Gastroesophageal sphincter (tissue), 4 donors: ENCODE data around the gene AHRR. TPM values are rescaled to one million over a fixed set of nuclear protein-coding genes. Genes with fewer than 3 reads are reported as not detected.

Experiments
- ATAC-seq: fragments of 150-250 bp; one replicate; pipeline ENCODE4 v1.9.1; 2016; ENCODE audit warnings: mild to moderate bottlenecking, moderate library complexity
- H3K27ac ChIP-seq, 4 donors: fragments of 200-600 bp; sonication (generic) in 3 of 4; 1 replicate in 3 of 4; 2 replicates in 1 of 4; pipeline ENCODE4 v1.5.1; 2016 to 2019
- H3K27me3 ChIP-seq: fragments of 200-600 bp; sonication (generic); one replicate; pipeline ENCODE4 v1.5.1; 2019
- H3K36me3 ChIP-seq, 2 donors: fragments of 200-600 bp; sonication (generic); one replicate each; pipeline ENCODE4 v1.5.1; 2019; ENCODE audit warnings: control low read depth in 1 of 2
- H3K4me1 ChIP-seq, 3 donors: fragments of 200-600 bp; sonication (generic); 1 replicate in 2 of 3; 2 replicates in 1 of 3; pipeline ENCODE4 v1.5.1; 2016 to 2019; ENCODE audit warnings: control low read depth in 2 of 3
- H3K4me3 ChIP-seq, 2 donors: fragments of 200-600 bp; sonication (generic); one replicate each; pipeline ENCODE4 v1.5.1; 2019; ENCODE audit warnings: mild to moderate bottlenecking in 1 of 2, moderate library complexity in 1 of 2
- H3K9me3 ChIP-seq, 3 donors: fragments of 200-600 bp; sonication (generic); one replicate each; pipeline ENCODE4 v1.5.1; 2017 to 2019; ENCODE audit warnings: control low read depth in 2 of 3
- CTCF ChIP-seq, 4 experiments: fragments of 200-600 bp in 2 of 4; fragments of 450-650 bp in 2 of 4; sonication (generic) in 1 of 4; IDR thresholded peaks; one replicate each; pipeline ENCODE4 v1.5.1; 2017 to 2019; ENCODE audit warnings: antibody characterized with exemption in 4 of 4, mild to moderate bottlenecking in 2 of 4, moderate library complexity in 2 of 4
- EP300 ChIP-seq: sonication (generic); formaldehyde crosslinking; IDR thresholded peaks from one replicate; pipeline ENCODE4 v1.6.1; 2017; ENCODE audit warnings: antibody characterized with exemption, mild to moderate bottlenecking
- POLR2A ChIP-seq, 2 donors: fragments of 450-650 bp; IDR thresholded peaks; one replicate each; pipeline ENCODE4 v1.6.1; 2017; ENCODE audit warnings: antibody characterized with exemption in 2 of 2, mild to moderate bottlenecking in 2 of 2, moderate library complexity in 1 of 2
- POLR2AphosphoS5 ChIP-seq: sonication (generic); formaldehyde crosslinking; IDR thresholded peaks from one replicate; pipeline ENCODE4 v1.6.1; 2017; ENCODE audit warnings: antibody characterized with exemption
- WGBS, 2 donors: methylation state at CpG; one replicate each; pipeline ENCODE4 v1.1.5; 2018; ENCODE audit warnings: low coverage in 1 of 2; 5-methylcytosine and 5-hydroxymethylcytosine counted together
- total RNA-seq, 4 donors: library from RNA; depleted of rRNA; stranded (reverse); fragments of >200 nt; gene quantifications; one replicate each; pipeline ENCODE4 v1.1.0, GENCODE V29; 2016

AHRR gene
- total RNA-seq, 4 donors from 2014 or later: 0.15 to 1.7 (median 0.45) TPM

GRCh38 chr5:482021-482420 lies 160.5 kb downstream of the AHRR start:
- TF ChIP-seq CTCF (IDR thresholded peaks at IDR 0.05): no peak
- no peak for TF ChIP-seq POLR2AphosphoS5
- no peak for TF ChIP-seq POLR2A (IDR thresholded peaks at IDR 0.05)
- no peak for TF ChIP-seq EP300
- H3K27me3 ChIP-seq: peaks cover 94% of the 10 kb centered on the region

DNA sequence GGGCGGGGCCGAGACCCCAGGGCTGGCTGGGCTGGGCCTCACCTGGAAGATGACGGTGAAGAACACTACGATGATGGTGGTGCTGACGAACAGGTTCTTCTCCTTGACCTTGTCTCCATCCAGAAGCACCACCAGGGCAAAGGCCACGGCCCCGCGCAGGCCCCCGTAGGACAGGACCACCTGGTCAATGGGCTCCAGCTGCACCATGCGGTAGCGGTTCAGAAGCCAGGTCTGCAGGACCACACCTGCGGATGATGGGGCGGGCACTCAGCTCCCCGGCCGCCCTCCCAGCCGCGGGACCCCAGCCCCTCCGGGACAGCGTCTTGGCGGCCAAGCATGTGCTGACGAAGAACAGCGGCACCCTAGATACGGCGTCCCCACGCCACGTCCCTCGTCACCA lies 161.0 kb downstream of the AHRR start:
- H3K27me3 ChIP-seq: peaks cover 90% of the 10 kb centered on the region
- no peak overlapping the region for H3K4me3 ChIP-seq
- H3K4me1 ChIP-seq: no peaks in the 10 kb centered on the region
- no peaks in the 10 kb centered on the region for H3K36me3 ChIP-seq
- no peak overlapping the region for H3K27ac ChIP-seq
- WGBS, 2 donors: 89% methylated on average over 8 of the region's 27 CpGs; no CpG with 5 or more reads in 1 of the 2 donors
- TF ChIP-seq CTCF (IDR thresholded peaks at IDR 0.05) (no peak), POLR2A (IDR thresholded peaks at IDR 0.05) (no peak), POLR2AphosphoS5 (no peak), EP300 (no peak)
- no peaks in the 10 kb centered on the region for H3K9me3 ChIP-seq
- ATAC-seq: no peak

More at GRCh38 chr5:482021-482420, 160.5 kb downstream of the AHRR start:
- H3K4me1 ChIP-seq: no peaks in the 10 kb centered on the region
- WGBS, 2 donors: 50 to 73% methylated on average over 2 to 9 of the region's 24 CpGs
- no peak overlapping the region for H3K4me3 ChIP-seq
- H3K9me3 ChIP-seq: no peaks in the 10 kb centered on the region
- ATAC-seq: no peak
- H3K36me3 ChIP-seq: no peaks in the 10 kb centered on the region
- H3K27ac ChIP-seq: no peak overlapping the region

- Histone ChIP-seq H3K9me3 (no peaks in the 10 kb centered on the region), H3K27me3 (peaks cover 88% of the 10 kb centered on the region), H3K4me1 (no peaks in the 10 kb centered on the region), H3K4me3 (no peak overlapping the region), H3K36me3 (no peaks in the 10 kb centered on the region), H3K27ac (no peak overlapping the region)
- 60% methylated on average over 1 of the region's 26 CpGs; no CpG with 5 or more reads in 1 of the 2 donors for WGBS, 2 donors
- TF ChIP-seq CTCF (IDR thresholded peaks at IDR 0.05): no peak
- ATAC-seq: no peak
Measured at GRCh38 chr5:483011-483410, 161.5 kb downstream of the AHRR start.

DNA sequence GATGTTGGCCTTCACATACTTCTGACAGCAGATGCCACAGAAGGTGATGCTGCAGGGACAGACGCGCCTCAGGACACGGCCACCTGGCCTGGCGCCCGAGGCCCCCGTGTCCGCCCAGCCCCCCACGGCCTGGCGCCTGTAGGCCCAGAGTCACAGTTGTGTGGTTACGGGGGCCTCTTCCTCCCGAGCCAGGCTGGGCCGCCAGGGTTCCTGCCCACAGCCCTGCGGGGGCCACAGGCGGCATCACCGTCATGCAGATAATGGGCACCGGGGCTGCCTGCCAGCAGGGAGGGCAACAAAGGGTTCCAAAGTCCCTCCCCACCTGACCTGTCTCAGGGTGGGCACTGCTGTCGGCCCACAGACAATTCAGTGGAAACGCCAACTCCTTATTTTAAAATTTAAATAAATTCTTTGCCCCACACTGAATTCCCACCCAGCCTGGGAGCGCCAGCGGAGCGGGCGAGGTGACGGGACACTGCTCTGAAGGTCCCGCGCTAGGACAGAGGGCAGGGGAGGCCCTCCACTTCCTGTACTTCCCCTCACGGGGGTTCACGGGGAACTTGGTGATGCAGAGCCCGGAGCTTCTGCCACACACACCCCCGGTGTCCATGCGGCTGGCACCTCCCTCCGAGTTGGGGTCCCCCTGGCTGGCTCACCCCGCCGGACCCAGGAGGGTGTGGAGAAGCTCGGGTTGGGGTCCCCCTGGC lies 162.1 kb downstream of the AHRR start:
- no peak for ATAC-seq
- no peak for TF ChIP-seq POLR2A (IDR thresholded peaks at IDR 0.05)
- TF ChIP-seq CTCF (IDR thresholded peaks at IDR 0.05): no peak
- no peak for TF ChIP-seq EP300
- TF ChIP-seq POLR2AphosphoS5: no peak
- 95% methylated on average over 10 of the region's 34 CpGs; no CpG with 5 or more reads in 1 of the 2 donors for WGBS, 2 donors
- Histone ChIP-seq H3K36me3 (no peaks in the 10 kb centered on the region), H3K27me3 (peaks cover 87% of the 10 kb centered on the region), H3K9me3 (no peaks in the 10 kb centered on the region), H3K27ac (no peak overlapping the region), H3K4me1 (no peaks in the 10 kb centered on the region), H3K4me3 (no peak overlapping the region)

GRCh38 chr5:484556-484955 lies 163.0 kb downstream of the AHRR start:
- ATAC-seq: no peak
- Histone ChIP-seq H3K27me3 (peaks cover 87% of the 10 kb centered on the region), H3K36me3 (no peaks in the 10 kb centered on the region), H3K27ac (no peak overlapping the region), H3K4me1 (no peaks in the 10 kb centered on the region), H3K9me3 (no peaks in the 10 kb centered on the region), H3K4me3 (no peak overlapping the region)
- TF ChIP-seq EP300: no peak
- no peak for TF ChIP-seq POLR2A (IDR thresholded peaks at IDR 0.05)
- TF ChIP-seq CTCF (IDR thresholded peaks at IDR 0.05): no peak
- no peak for TF ChIP-seq POLR2AphosphoS5
- WGBS, 2 donors: 90% methylated on average over 2 of the region's 24 CpGs; no CpG with 5 or more reads in 1 of the 2 donors
